ENCODE data around the gene SYNGR4. TPM values are rescaled to one million over a fixed set of nuclear protein-coding genes. Genes with fewer than 3 reads are reported as not detected.

Gene SYNGR4
- total and polyA plus RNA-seq, 5 experiments from 2014 or later, result not detected

GRCh38 chr19:48344892-48345291 lies 19.3 kb upstream of the SYNGR4 start:
- Mint-ChIP-seq H3K4me1 (peaks cover 0 to 4% (median 0%) of the 10 kb centered on the region in 4 donors), H3K4me3 (no peak overlapping the region), H3K36me3 (peaks cover 0 to 20% (median 2%) of the 10 kb centered on the region in 3 donors), H3K27ac (peak overlapping the region in 1 of 10 donors; percentile 60), H3K27me3 (no peaks in the 10 kb centered on the region), H3K9me3 (no peaks in the 10 kb centered on the region)
- DNase-seq (no peak), ATAC-seq (no peak)
- POLR2A ChIA-PET, result no interaction called here

- no peak overlapping the region for H3K4me3 Mint-ChIP-seq
- ATAC-seq, result no peak
- peaks cover 2 to 6% (median 2%) of the 10 kb centered on the region in 4 donors for H3K4me1 Mint-ChIP-seq
- DNase-seq, result no peak
- peaks cover 0 to 23% (median 2%) of the 10 kb centered on the region in 3 donors for H3K36me3 Mint-ChIP-seq
- POLR2A ChIA-PET, result no interaction called here
- no peaks in the 10 kb centered on the region for H3K27me3 Mint-ChIP-seq
- H3K9me3 Mint-ChIP-seq, result no peaks in the 10 kb centered on the region
- H3K27ac Mint-ChIP-seq, result no peak overlapping the region
Measured at GRCh38 chr19:48346191-48346590, 18.0 kb upstream of the SYNGR4 start.

GRCh38 chr19:48348045-48348444 lies 16.1 kb upstream of the SYNGR4 start:
- POLR2A ChIA-PET, result interaction anchor here (1.0 kb wide), 1 partner anchor 27 kb away, joined by 3 read pairs; no protein-coding TSS in a partner anchor
- Mint-ChIP-seq H3K4me3 (no peak overlapping the region), H3K36me3 (peaks cover 0 to 18% (median 0%) of the 10 kb centered on the region in 3 donors), H3K27me3 (no peaks in the 10 kb centered on the region), H3K9me3 (no peaks in the 10 kb centered on the region), H3K4me1 (peaks cover 3 to 11% (median 8%) of the 10 kb centered on the region in 4 donors), H3K27ac (peak overlapping the region in 1 of 10 donors; percentile 53)
- DNase-seq, result no peak
- ATAC-seq, result no peak

GRCh38 chr19:48348737-48349136 lies 15.4 kb upstream of the SYNGR4 start:
- Mint-ChIP-seq H3K4me3 (no peak overlapping the region), H3K9me3 (no peaks in the 10 kb centered on the region), H3K36me3 (peaks cover 0 to 18% (median 0%) of the 10 kb centered on the region in 3 donors), H3K27me3 (no peaks in the 10 kb centered on the region), H3K4me1 (peaks cover 3 to 11% (median 8%) of the 10 kb centered on the region in 4 donors), H3K27ac (no peak overlapping the region)
- POLR2A ChIA-PET, result interaction anchor here (1.0 to 1.2 kb wide), 2 partner anchors 15 to 27 kb away, joined by 3 read pairs; no protein-coding TSS in a partner anchor
- ATAC-seq (no peak), DNase-seq (no peak)

GRCh38 chr19:48350856-48351255 lies 13.3 kb upstream of the SYNGR4 start:
- DNase-seq (no peak), ATAC-seq (no peak)
- POLR2A ChIA-PET, result interaction anchor here (0.7 to 1.0 kb wide), 3 partner anchors 17 to 155 kb away, joined by 3 to 7 read pairs (median 4); no protein-coding TSS in a partner anchor
- Mint-ChIP-seq H3K4me1 (peaks cover 3 to 11% (median 8%) of the 10 kb centered on the region in 4 donors), H3K36me3 (peaks cover 0 to 13% (median 0%) of the 10 kb centered on the region in 3 donors), H3K27me3 (no peaks in the 10 kb centered on the region), H3K9me3 (no peaks in the 10 kb centered on the region), H3K4me3 (no peak overlapping the region), H3K27ac (no peak overlapping the region)

- Mint-ChIP-seq H3K4me3 (no peak overlapping the region), H3K27ac (no peak overlapping the region), H3K9me3 (no peaks in the 10 kb centered on the region), H3K27me3 (no peaks in the 10 kb centered on the region), H3K4me1 (peaks cover 3 to 11% (median 8%) of the 10 kb centered on the region in 4 donors), H3K36me3 (peaks cover 0 to 11% (median 0%) of the 10 kb centered on the region in 3 donors)
- DNase-seq (peak; percentile 58 to 86 (median 70)), ATAC-seq (peak; percentile 86 to 88)
- POLR2A ChIA-PET, result interaction anchor here (0.7 to 1.5 kb wide), 4 partner anchors 12 to 155 kb away, joined by 3 to 7 read pairs (median 4); partner anchors contain the start of genes SYNGR4 and TMEM143
Measured at GRCh38 chr19:48351341-48351752, 12.8 kb upstream of the SYNGR4 start.

GRCh38 chr19:48353677-48354076 lies 10.5 kb upstream of the SYNGR4 start:
- no peak for ATAC-seq
- no peaks in the 10 kb centered on the region for H3K9me3 Mint-ChIP-seq
- H3K4me1 Mint-ChIP-seq, result peaks cover 3 to 9% (median 7%) of the 10 kb centered on the region in 4 donors
- no peak overlapping the region for H3K4me3 Mint-ChIP-seq
- no peak for DNase-seq
- POLR2A ChIA-PET, result no interaction called here
- H3K27me3 Mint-ChIP-seq, result no peaks in the 10 kb centered on the region
- H3K36me3 Mint-ChIP-seq, result peaks cover 0 to 8% (median 0%) of the 10 kb centered on the region in 3 donors
- H3K27ac Mint-ChIP-seq, result no peak overlapping the region

GRCh38 chr19:48354332-48354992 lies 9.7 kb upstream of the SYNGR4 start:
- Mint-ChIP-seq H3K4me3 (no peak overlapping the region), H3K9me3 (no peaks in the 10 kb centered on the region), H3K36me3 (peaks cover 0 to 15% (median 0%) of the 10 kb centered on the region in 3 donors), H3K27ac (peak overlapping the region in 1 of 10 donors; percentile 71), H3K27me3 (no peaks in the 10 kb centered on the region), H3K4me1 (peaks cover 3 to 9% (median 7%) of the 10 kb centered on the region in 4 donors)
- ATAC-seq (no peak), DNase-seq (no peak)
- POLR2A ChIA-PET, result no interaction called here

GRCh38 chr19:48355365-48355954 lies 8.7 kb upstream of the SYNGR4 start:
- POLR2A ChIA-PET, result interaction anchor here (0.7 kb wide), 1 partner anchor 26 kb away, joined by 4 read pairs; no protein-coding TSS in a partner anchor
- Mint-ChIP-seq H3K4me1 (peaks cover 3 to 9% (median 7%) of the 10 kb centered on the region in 4 donors), H3K36me3 (peaks cover 0 to 22% (median 0%) of the 10 kb centered on the region in 3 donors), H3K4me3 (no peak overlapping the region), H3K27me3 (no peaks in the 10 kb centered on the region), H3K9me3 (no peaks in the 10 kb centered on the region), H3K27ac (no peak overlapping the region)
- no peak for ATAC-seq
- DNase-seq, result no peak

- Mint-ChIP-seq H3K9me3 (no peaks in the 10 kb centered on the region), H3K27me3 (no peaks in the 10 kb centered on the region), H3K27ac (peak overlapping the region in 1 of 10 donors; percentile 29), H3K4me3 (no peak overlapping the region), H3K4me1 (peaks cover 9 to 15% (median 12%) of the 10 kb centered on the region in 4 donors), H3K36me3 (peaks cover 0 to 19% (median 0%) of the 10 kb centered on the region in 3 donors)
- no peak for DNase-seq
- ATAC-seq, result no peak
- POLR2A ChIA-PET, result no interaction called here
Measured at GRCh38 chr19:48359123-48359522, 5.0 kb upstream of the SYNGR4 start.

GRCh38 chr19:48361912-48362311 lies 2.3 kb upstream of the SYNGR4 start:
- H3K27me3 Mint-ChIP-seq, result no peaks in the 10 kb centered on the region
- ATAC-seq (no peak), DNase-seq (no peak)
- H3K4me1 Mint-ChIP-seq, result peaks cover 11 to 26% (median 16%) of the 10 kb centered on the region in 4 donors
- H3K9me3 Mint-ChIP-seq, result no peaks in the 10 kb centered on the region
- H3K27ac Mint-ChIP-seq, result peak overlapping the region in 2 of 10 donors; percentile 34 to 38
- peak overlapping the region in 4 of 10 donors; percentile 5 to 63 (median 18) for H3K4me3 Mint-ChIP-seq
- H3K36me3 Mint-ChIP-seq, result peaks cover 0 to 19% (median 0%) of the 10 kb centered on the region in 3 donors
- POLR2A ChIA-PET, result interaction anchor here (1.9 to 3.2 kb wide), 2 partner anchors 40 to 191 kb away, joined by 4 to 36 read pairs; partner anchors contain the start of gene ZSWIM9

GRCh38 chr19:48362716-48363499 lies 1.3 kb upstream of the SYNGR4 start:
- peak overlapping the region; percentile 25 to 99 (median 96) for H3K27ac Mint-ChIP-seq
- H3K9me3 Mint-ChIP-seq, result no peaks in the 10 kb centered on the region
- no peaks in the 10 kb centered on the region for H3K27me3 Mint-ChIP-seq
- DNase-seq (peak; percentile 80 to 93 (median 86)), ATAC-seq (peak; percentile 60 to 66)
- H3K4me3 Mint-ChIP-seq, result peak overlapping the region; percentile 79 to 95 (median 89)
- peaks cover 0 to 19% (median 0%) of the 10 kb centered on the region in 3 donors for H3K36me3 Mint-ChIP-seq
- POLR2A ChIA-PET, result interaction anchor here (0.6 to 3.2 kb wide), 12 partner anchors 11 to 1203 kb away, joined by 3 to 39 read pairs (median 5); partner anchors contain the start of genes KDELR1 and ZSWIM9
- peaks cover 11 to 26% (median 16%) of the 10 kb centered on the region in 4 donors for H3K4me1 Mint-ChIP-seq

Measured in naive thymus-derived CD8-positive, alpha-beta T cell (primary cell).